Measurements from ENCODE around the gene CBX4.

DNA sequence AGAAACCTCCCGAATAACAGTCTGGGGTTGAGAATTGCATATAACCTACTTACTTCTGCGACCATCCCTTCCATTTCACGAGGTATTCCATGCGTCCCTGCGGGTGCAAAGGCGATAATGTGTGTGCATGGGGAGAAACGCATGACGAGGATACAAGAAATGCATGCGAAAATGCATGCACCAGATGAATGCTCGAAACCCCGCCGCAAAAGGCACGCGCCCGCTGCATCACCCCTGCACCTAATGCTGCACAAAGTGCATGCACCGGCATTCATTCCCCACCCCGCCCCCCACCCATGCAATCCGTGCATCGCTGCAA is 42.8 kb downstream of the CBX4 start:
- TF ChIP-seq, protein P1, sequence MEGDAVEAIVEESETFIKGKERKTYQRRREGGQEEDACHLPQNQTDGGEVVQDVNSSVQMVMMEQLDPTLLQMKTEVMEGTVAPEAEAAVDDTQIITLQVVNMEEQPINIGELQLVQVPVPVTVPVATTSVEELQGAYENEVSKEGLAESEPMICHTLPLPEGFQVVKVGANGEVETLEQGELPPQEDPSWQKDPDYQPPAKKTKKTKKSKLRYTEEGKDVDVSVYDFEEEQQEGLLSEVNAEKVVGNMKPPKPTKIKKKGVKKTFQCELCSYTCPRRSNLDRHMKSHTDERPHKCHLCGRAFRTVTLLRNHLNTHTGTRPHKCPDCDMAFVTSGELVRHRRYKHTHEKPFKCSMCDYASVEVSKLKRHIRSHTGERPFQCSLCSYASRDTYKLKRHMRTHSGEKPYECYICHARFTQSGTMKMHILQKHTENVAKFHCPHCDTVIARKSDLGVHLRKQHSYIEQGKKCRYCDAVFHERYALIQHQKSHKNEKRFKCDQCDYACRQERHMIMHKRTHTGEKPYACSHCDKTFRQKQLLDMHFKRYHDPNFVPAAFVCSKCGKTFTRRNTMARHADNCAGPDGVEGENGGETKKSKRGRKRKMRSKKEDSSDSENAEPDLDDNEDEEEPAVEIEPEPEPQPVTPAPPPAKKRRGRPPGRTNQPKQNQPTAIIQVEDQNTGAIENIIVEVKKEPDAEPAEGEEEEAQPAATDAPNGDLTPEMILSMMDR (IDR thresholded peaks at IDR 0.05): no peak
- TF ChIP-seq POLR2A (IDR thresholded peaks at IDR 0.05): no peak
